Smooth muscle cell (in vitro differentiated cells): ENCODE results near the gene ANKS1B. TPM values are rescaled to one million over a fixed set of nuclear protein-coding genes. Genes with fewer than 3 reads are reported as not detected.
A peak's percentile ranks its signal among the peaks of the same experiment; 100 is the strongest.

Source experiments
- DNase-seq: peaks from one replicate; lab custom pipeline; 2025; ENCODE audit not compliant: unreplicated experiment; lab: John Stamatoyannopoulos, UW
- H2AFZ ChIP-seq: fragments of 200-600 bp; sonication (generic); 2 replicates; pipeline ENCODE4 v1.6.0; 2016; ENCODE audit warnings: antibody characterized with exemption, low read depth, mild to moderate bottlenecking
- H3F3A ChIP-seq: fragments of 200-600 bp; sonication (generic); 2 replicates; pipeline ENCODE4 v1.6.0; 2017; ENCODE audit warnings: antibody characterized with exemption, low read depth
- H3K27ac ChIP-seq: fragments of 200-600 bp; sonication (generic); 2 replicates; pipeline ENCODE4 v1.5.1; 2016; ENCODE audit warnings: low read depth, mild to moderate bottlenecking
- H3K27me3 ChIP-seq: fragments of 200-600 bp; sonication (generic); 2 replicates; pipeline ENCODE4 v1.6.1; 2016; ENCODE audit warnings: low read depth, mild to moderate bottlenecking
- H3K36me3 ChIP-seq: fragments of 200-600 bp; sonication (generic); 2 replicates; pipeline ENCODE4 v1.5.1; 2016; ENCODE audit warnings: low read depth
- H3K4me1 ChIP-seq: fragments of 200-600 bp; sonication (generic); 2 replicates; pipeline ENCODE4 v1.5.1; 2016; ENCODE audit warnings: low read depth
- H3K4me2 ChIP-seq: fragments of 200-600 bp; sonication (generic); 2 replicates; pipeline ENCODE4 v1.6.0; 2016; ENCODE audit warnings: mild to moderate bottlenecking
- H3K4me3 ChIP-seq: fragments of 200-600 bp; sonication (generic); 2 replicates; pipeline ENCODE4 v1.5.1; 2016; ENCODE audit warnings: mild to moderate bottlenecking
- H3K79me2 ChIP-seq: fragments of 200-600 bp; sonication (generic); 2 replicates; pipeline ENCODE4 v1.6.0; 2016; ENCODE audit warnings: low read depth, mild to moderate bottlenecking
- H3K9ac ChIP-seq: fragments of 200-600 bp; sonication (generic); 2 replicates; pipeline ENCODE4 v1.6.0; 2016; ENCODE audit warnings: low read depth
- H3K9me3 ChIP-seq: fragments of 200-600 bp; sonication (generic); replicated peaks from 2 replicates; pipeline ENCODE4 v1.5.1; 2016; ENCODE audit warnings: low read depth
- H4K20me1 ChIP-seq: fragments of 200-600 bp; sonication (generic); 2 replicates; pipeline ENCODE4 v1.6.0; 2016; ENCODE audit warnings: low read depth
- WGBS: methylation state at CpG from one replicate; pipeline ENCODE4 v1.1.7; 2016; ENCODE audit warnings: low lambda C conversion rate; 5-methylcytosine and 5-hydroxymethylcytosine counted together
- polyA plus RNA-seq: library from polyadenylated mRNA; unstranded; fragments of >200 nt; fragmentation: Nextera tagmentation; extraction: Ambion mirVana; gene quantifications from 2 replicates; pipeline ENCODE4 v1.2.1, GENCODE V29; 2016
- total RNA-seq: library from RNA; depleted of rRNA; stranded (reverse); fragments of >200 nt; gene quantifications from 2 replicates; pipeline ENCODE4 v1.2.3, GENCODE V29; 2014
- TF ChIP-seq, protein P1 (sequence below): fragments of 200-600 bp; sonication (generic); IDR thresholded peaks from 2 replicates; pipeline ENCODE4 v1.5.1; 2017; ENCODE audit warnings: borderline replicate concordance, mild to moderate bottlenecking, antibody characterized with exemption; ENCODE audit not compliant: insufficient read depth, poor library complexity, severe bottlenecking

Gene ANKS1B
- total and polyA plus RNA-seq, 2 experiments from 2014 or later: 0.47 to 7.3 TPM

DNA sequence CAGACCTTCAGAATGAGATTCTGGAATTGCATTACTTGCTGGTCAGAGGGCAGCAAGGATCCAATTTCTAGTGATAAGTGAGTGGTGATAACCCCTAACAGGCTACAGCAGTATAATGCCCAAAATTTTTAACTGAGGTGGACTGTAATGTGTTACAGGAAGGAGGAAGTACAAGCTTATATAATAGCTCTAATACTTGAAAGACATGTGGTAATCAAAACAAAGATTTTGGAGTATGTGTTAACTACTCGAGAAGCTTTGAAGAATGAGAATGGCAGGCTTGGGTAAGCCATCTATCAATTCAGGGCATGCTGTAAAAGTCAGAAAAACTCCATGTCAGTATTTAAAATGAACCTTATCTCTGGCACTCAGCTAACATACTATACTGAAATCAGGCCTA, 70.5 kb downstream of the ANKS1B start:
- Histone ChIP-seq H3K27ac (no peak overlapping the region), H4K20me1 (no peaks in the 10 kb centered on the region), H3K36me3 (no peaks in the 10 kb centered on the region), H3K4me2 (no peak overlapping the region), H2AFZ (peak overlapping the region; percentile 41), H3K4me1 (peaks cover 6% of the 10 kb centered on the region), H3K4me3 (no peak overlapping the region), H3F3A (peaks cover 15% of the 10 kb centered on the region), H3K9me3 (no peaks in the 10 kb centered on the region), H3K27me3 (no peaks in the 10 kb centered on the region), H3K9ac (no peak overlapping the region), H3K79me2 (no peaks in the 10 kb centered on the region)
- TF ChIP-seq, protein P1, sequence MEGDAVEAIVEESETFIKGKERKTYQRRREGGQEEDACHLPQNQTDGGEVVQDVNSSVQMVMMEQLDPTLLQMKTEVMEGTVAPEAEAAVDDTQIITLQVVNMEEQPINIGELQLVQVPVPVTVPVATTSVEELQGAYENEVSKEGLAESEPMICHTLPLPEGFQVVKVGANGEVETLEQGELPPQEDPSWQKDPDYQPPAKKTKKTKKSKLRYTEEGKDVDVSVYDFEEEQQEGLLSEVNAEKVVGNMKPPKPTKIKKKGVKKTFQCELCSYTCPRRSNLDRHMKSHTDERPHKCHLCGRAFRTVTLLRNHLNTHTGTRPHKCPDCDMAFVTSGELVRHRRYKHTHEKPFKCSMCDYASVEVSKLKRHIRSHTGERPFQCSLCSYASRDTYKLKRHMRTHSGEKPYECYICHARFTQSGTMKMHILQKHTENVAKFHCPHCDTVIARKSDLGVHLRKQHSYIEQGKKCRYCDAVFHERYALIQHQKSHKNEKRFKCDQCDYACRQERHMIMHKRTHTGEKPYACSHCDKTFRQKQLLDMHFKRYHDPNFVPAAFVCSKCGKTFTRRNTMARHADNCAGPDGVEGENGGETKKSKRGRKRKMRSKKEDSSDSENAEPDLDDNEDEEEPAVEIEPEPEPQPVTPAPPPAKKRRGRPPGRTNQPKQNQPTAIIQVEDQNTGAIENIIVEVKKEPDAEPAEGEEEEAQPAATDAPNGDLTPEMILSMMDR: no peak
- no peak for DNase-seq
- WGBS: 16% methylated on average over 1 of the region's 1 CpG

DNA sequence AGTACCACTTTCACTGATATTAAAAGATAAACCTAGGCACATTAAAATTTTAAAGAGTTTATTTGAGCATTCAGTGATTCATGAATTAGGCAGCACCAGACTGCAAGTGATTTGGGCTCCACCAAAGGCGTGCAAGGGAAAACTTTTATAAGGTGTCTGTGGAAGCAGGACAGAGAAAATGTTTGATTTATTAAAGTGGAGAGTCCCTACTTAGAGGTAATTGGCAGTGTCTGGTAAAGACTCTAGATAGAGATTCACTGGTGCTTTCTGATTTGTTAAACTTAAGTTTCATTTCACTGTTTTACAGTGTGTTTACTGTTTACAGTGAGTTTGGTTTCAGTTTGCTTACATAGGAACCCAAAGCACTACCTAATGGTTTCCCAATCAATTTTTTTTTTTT, 72.8 kb downstream of the ANKS1B start:
- H3K4me3 ChIP-seq: no peak overlapping the region
- no peaks in the 10 kb centered on the region for H3K27me3 ChIP-seq
- no peaks in the 10 kb centered on the region for H3K36me3 ChIP-seq
- TF ChIP-seq, protein P1: no peak
- no peaks in the 10 kb centered on the region for H3K9me3 ChIP-seq
- H3K27ac ChIP-seq: peak overlapping the region; percentile 95
- H3F3A ChIP-seq: peaks cover 15% of the 10 kb centered on the region
- no peaks in the 10 kb centered on the region for H3K79me2 ChIP-seq
- no peak for DNase-seq
- no peaks in the 10 kb centered on the region for H4K20me1 ChIP-seq
- 20% methylated on average over 1 of the region's 1 CpG for WGBS
- peaks cover 6% of the 10 kb centered on the region for H3K4me1 ChIP-seq
- H3K9ac ChIP-seq: peak overlapping the region; percentile 39
- H2AFZ ChIP-seq: peak overlapping the region; percentile 82
- H3K4me2 ChIP-seq: peak overlapping the region; percentile 79

DNA sequence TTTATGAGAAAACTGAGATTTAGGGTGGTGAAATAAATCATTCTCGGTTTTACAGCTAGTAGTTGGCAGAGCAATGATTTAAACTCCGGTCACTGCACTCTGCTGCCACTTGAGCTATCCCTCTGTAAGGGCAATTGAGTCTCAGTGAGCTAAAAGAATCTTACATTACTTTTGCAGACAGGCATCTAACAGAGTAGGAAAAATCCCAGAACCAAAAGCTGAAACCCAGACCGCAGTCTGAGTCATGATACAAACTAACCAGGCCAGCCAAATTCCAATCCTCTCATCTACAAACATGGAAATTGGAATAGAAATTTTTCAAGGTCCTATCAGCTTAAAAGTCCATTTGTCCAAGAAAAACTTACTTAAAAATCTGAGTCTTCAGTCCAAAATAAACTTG, 73.7 kb downstream of the ANKS1B start:
- Histone ChIP-seq H3K4me2 (peak overlapping the region; percentile 79), H3K9ac (peak overlapping the region; percentile 39), H3K9me3 (no peaks in the 10 kb centered on the region), H3K4me1 (peaks cover 6% of the 10 kb centered on the region), H3K4me3 (no peak overlapping the region), H3K27ac (peak overlapping the region; percentile 95), H2AFZ (peak overlapping the region; percentile 82), H3K79me2 (no peaks in the 10 kb centered on the region), H3F3A (peaks cover 15% of the 10 kb centered on the region), H3K27me3 (no peaks in the 10 kb centered on the region), H4K20me1 (no peaks in the 10 kb centered on the region), H3K36me3 (no peaks in the 10 kb centered on the region)
- DNase-seq: no peak
- WGBS: 6% methylated on average over 3 of the region's 3 CpGs
- TF ChIP-seq, protein P1: no peak

DNA sequence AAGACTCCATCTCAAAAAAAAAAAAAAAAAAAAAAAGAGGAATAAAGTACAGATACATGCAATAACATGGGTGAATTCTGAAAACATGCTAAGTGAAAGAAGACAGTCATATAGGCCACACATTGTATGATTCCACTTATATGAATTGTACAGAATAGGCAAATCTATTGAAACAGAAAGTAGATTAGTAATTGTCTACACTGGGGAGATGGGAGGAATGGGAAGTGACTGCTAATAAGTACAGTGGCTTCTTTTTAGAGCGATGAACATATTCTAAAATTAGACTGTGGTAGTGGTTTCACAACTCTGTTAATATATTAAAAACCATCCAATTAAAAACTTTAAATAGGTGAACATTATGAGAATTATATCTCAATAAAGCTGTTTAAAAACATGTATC, 74.4 kb downstream of the ANKS1B start:
- H3K4me3 ChIP-seq: no peak overlapping the region
- H3K4me1 ChIP-seq: peaks cover 6% of the 10 kb centered on the region
- H3K36me3 ChIP-seq: no peaks in the 10 kb centered on the region
- H3K27me3 ChIP-seq: no peaks in the 10 kb centered on the region
- H4K20me1 ChIP-seq: no peaks in the 10 kb centered on the region
- peak overlapping the region; percentile 95 for H3K27ac ChIP-seq
- H2AFZ ChIP-seq: no peak overlapping the region
- TF ChIP-seq, protein P1: no peak
- no peaks in the 10 kb centered on the region for H3K79me2 ChIP-seq
- no peak for DNase-seq
- peaks cover 15% of the 10 kb centered on the region for H3F3A ChIP-seq
- peak overlapping the region; percentile 74 for H3K4me2 ChIP-seq
- 18% methylated on average over 1 of the region's 1 CpG for WGBS
- no peaks in the 10 kb centered on the region for H3K9me3 ChIP-seq
- H3K9ac ChIP-seq: no peak overlapping the region
